IPS-NIHi11 (cell line): ENCODE results near the gene CRACR2B.

Experiments used
- DNase-seq: peaks from one replicate; pipeline ENCODE4 v3.0.0; 2012; ENCODE audit warnings: mixed read lengths, low spot score

The CRACR2B gene

DNA sequence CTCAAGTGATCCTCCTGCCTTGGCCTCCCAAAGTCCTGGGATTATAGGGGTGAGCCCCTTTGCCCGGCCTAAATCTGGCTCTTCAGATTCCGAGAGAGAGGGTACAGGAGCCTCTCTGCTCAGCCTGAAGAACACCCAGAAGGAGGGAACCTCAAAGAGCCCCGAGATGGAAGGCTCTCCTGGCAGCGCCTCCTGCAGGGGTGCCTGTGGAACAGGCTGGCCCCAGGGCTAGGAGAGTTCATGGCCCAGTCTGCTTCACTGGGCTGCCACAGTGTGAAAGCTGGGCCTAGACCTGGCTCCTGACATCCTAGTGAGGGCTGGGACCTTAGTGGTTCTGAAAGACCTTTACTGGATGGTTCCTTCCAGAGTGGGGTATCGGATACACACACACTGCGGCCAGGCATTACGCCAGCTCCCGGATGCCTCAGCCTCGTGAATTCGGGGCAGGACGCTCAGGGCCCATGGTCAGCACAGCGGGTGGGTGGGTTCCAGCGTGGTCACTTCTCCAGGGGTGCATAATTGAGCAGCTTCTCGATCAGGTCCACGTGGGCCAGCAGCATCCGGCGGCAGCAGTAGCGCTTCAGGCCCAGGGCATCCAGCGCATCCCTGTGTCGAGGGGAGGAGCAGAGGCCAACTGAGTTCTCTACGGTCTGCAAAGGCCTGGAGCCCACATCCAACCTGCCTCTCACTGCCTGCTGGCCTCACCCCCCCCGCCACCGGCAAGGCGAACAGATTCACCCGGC is 12.3 kb downstream of the CRACR2B start:
- DNase-seq, result no peak

DNA sequence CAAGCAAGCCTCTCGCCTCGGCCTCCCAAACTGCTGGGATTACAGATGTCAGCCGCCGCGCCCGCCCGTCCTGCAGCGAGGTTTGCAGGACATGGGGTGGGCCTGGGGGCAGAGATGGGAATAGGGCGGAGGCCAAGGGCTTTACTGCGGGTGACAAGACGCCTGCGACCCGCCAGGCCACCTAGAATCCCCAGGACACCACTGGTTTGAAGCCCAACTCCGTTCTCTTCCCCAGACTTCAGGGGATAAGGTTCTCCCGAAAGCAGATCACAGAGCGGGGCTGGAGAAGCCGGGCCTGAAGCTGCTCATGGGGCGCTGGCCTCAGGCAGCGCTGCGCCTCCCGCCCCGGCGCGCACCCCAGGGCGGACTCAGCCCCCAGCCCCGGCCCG is 14.3 kb downstream of the CRACR2B start:
- no peak for DNase-seq

DNA sequence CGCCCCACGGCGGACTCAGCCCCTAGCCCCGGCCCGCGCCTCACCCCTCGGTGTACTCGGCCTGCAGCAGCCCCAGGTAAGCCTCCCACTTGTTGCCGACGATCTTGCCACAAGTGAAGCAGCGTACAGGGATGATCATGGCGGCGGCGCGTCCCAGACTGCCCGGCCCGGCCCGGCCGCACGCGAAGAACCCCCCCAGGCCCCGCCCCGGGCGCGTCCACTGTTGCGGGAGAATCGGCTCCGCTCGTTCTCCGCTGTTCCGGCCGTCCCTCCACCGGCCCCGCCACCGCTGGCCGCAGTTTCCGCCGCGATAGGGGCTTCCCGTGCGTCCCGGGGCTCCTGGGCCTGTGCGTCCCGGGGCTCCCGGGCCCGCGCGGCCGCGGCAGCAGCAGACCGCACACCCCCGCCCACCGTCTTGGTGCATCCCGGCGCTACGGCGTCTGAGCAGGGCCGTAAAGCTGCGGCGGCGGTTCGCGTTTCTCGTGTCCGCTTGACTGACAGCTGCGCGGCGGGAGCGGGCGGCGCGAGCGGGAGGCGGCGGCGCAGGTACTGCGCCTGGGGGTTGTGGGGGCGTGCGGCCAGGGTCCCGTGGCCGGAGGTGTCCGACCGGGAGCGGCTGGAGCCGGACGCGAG is 14.8 kb downstream of the CRACR2B start, which contains the start of the genes POLR2L and TSPAN4:
POLR2L (minus strand) TSS at position 160 of the 633 bp plus-strand sequence; CDS start at position 139, 21 bp downstream.
TSPAN4 (plus strand) TSS at position 483 of the 633 bp plus-strand sequence. CDS start 7,453 bp downstream, outside the sequence.
- peak; percentile 87 for DNase-seq

DNA sequence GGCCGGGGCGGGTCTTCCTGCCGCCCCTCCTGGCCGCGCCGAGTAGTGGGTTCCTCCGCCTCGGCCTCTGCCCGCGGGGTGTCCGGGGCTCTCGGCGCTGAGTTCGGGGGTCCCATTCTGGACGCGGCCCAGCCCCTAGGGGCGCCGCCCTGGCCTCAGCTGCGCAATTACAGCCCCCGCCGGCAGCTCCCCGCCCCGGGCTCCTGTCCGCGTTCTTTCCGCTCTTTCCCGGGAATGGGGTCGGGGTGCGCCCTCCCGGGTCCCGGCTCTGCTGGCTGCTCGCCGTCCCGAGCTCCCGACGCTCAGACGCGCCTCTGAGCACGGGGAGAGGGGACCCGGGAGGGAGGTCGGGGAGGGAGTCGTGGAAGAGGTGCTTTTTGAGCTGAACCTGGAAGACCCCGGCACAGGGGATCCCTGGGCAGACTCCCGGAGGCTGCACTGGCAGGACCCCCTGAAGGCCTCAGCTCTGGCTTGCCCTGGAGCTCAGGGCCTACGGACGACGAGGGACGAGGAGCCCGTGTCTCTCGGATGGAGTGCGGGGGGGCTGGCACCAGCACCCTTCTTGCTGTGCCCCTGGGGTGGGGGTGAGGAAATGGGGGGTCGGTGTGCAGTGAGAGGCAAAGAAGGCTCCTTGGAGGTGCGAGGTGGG is 15.5 kb downstream of the CRACR2B start:
- no peak for DNase-seq

DNA sequence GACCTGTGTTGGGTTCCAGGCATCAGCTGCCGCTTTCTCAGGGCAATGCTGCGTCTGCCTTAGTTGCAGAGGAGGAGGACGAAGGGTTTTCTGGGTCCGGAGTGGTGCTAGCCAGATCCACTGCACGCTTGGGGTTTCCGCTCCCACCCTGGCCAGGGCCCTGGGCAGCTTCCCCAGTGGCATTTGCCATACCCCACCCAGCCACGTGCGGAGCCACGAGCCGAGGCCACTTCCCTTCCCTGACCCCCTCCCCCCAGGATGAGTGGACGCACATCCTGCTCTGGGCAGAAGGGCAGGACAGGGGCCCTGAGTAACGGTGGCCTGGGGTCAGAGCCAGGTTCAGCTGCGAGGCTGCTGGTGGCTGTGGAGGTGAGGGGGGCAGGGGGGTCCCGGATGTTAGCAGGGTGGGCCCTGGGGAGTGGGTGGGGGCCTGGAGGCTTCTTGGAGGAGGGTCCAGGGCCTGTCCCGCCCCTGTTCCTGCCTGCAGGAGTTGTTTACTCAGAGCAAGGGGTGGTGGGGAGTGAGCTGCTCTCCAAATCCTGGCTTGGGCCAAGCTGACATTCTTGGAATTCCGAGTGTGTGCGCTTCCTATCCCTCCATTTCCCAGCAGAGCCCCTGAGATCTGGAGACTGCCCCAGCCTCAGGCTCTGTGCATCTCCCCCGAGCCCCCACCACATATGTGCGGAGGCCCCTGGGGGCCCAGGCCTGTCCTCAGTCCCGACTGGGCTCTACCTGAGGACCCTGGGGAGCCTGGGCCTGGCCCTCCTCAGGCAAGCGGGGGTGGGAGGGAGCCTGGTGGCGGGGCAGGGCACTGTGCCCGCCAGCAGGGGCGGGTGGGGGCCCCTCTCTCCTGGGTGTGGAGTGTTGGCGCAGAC is 16.3 kb downstream of the CRACR2B start:
- peak; percentile 74 for DNase-seq

DNA sequence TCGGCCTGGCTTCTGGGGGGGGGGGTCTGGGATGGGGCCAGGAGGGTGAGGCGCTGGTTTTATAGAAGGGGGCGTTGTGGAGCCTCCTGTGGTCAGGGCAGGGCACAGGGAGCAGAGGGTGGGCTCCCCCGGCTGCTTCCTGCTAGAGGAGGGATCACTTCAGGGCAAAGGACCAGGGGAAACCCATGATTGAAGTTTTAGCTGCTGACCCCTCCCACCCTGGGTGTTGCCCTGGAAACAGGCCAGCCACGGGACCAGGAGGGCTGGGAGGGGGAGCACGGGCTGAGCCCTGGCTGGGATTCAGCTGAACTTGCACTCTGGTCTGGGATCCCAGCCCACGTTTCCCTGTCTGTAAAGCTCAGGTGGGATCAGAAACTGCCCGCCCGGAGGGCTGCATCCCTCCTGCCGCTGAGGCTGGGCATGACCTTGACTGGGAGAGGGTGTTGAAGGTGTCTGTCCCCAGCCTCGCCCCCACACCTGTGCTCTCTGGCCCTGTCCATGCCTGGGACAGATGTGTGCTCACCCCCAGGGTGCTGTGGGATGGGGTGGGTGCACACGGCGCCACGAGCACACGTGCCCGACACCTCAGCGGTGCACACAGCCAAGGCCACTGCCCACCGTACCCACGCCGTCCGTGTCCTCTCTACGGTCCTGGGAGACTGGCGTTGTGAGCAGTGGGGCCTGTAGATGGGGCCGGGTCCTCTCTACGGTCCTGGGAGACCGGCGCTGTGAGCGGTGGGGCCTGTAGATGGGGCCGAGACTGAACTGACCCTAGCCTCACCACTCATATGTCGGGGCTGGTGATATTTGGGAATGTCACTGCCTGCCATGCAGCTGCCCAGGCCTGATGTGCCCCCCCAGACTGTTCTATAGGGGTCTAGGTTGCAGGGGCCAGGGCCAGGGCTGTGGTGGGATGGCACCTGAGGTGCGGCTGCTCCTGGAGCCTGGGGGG is 17.2 kb downstream of the CRACR2B start:
- DNase-seq, result peak; percentile 75

DNA sequence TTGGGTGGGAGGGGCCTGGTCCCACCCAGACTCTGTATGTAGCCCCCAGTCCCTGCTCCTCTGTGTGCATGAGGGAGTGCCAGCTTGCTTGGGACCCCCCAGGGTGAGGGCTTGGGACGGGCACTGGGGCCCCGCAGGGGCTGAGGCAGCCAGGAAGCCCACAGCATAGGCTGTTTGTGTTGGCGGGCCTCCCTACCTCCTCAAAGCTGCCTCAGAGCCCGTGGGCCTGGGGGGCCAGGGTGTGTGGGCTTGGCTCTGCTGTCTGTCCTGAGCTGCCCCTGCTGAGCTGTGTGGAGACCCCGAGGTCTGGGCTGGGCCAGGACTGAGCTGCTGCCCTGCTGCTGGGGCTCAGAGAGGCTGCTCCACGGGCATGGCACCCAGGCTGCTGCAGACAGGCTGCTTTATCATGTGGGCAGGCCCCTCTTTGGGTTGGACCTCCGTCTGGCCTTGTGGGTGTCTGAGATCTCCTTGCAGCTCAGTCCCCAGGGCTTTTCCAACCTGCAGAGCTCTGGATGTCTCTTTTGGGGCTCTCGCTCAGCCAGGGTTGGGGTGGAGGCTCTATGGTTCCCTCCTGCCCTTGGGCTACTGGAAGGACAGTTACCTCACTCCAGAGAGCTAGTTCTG is 18.3 kb downstream of the CRACR2B start:
- no peak for DNase-seq

DNA sequence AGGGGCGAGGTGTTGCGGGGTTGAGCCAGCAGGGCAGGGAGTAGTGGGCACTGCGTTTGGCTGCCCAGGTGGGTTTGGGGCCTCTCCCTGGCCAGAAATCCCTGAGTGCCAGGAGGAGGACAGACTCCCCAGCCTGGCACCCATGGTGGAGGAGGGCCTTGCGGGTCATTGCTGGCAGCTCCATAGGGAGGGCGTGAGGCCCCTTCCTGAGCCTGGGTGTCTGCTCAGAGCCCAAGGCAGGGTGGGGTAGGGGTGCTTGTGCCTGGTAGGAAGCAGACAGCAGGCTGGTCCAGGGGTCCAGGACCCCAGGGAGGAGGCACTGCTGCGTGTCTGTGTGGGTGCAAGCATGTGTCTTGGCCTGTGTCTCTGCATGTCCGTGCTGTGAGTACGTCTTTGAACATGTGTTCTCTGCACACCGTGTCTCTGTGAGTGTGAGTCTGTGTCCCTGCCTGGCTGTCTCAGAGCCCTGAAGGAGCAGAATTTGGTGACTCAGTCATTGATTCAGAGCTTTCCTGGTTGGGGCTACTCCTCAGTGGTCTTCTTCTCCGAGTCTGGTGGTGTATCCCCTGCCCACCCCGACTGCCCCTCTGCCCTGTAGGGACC is 18.9 kb downstream of the CRACR2B start:
- no peak for DNase-seq

DNA sequence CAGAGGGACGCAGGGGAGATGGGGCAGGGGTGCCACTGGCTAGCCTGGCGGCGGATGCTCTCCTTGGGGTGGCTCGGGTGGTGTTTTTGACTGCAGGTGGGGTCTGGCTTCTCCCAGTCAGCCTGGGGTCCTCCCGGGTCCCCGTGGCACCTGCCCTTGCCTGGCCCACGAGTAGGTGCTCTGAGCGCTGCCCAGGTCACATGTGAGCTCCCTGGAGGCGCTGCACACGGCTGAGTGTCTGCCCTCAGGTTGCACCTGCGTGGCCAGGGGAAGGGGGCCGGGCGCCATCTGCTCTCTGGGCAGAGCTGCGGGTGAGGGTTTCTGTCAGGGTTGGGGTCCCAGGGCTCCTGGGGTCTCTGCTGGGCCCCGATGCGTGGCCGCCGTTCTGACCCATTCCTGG is 20.2 kb downstream of the CRACR2B start:
- no peak for DNase-seq

DNA sequence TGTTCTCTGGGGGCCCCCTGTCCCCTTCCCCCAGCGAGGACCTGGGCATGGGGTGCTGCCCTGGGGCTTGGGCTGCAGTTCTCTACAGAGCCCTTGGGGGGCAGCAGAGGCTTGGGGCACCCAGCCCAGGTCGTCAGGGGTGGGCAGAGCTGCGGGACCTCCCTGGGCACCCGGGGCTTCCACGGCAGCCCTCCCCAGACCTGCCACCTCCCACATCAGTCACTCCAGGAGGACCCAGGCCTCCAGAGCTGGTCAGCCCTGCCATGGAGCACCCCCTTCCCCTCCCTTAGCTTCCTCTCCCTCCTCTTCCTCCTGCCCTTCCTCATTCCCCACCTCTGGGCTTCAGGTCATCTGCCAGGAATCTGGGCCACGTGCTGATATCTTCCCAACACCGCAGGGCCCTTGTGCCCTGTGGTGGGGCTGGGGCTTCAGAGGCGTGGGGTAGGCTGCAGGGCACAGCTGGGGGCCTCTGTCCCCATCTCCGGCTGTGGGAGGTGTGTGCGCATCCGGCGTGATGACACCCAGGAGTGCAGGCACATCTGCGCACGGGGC is 20.7 kb downstream of the CRACR2B start:
- peak; percentile 69 for DNase-seq

DNA sequence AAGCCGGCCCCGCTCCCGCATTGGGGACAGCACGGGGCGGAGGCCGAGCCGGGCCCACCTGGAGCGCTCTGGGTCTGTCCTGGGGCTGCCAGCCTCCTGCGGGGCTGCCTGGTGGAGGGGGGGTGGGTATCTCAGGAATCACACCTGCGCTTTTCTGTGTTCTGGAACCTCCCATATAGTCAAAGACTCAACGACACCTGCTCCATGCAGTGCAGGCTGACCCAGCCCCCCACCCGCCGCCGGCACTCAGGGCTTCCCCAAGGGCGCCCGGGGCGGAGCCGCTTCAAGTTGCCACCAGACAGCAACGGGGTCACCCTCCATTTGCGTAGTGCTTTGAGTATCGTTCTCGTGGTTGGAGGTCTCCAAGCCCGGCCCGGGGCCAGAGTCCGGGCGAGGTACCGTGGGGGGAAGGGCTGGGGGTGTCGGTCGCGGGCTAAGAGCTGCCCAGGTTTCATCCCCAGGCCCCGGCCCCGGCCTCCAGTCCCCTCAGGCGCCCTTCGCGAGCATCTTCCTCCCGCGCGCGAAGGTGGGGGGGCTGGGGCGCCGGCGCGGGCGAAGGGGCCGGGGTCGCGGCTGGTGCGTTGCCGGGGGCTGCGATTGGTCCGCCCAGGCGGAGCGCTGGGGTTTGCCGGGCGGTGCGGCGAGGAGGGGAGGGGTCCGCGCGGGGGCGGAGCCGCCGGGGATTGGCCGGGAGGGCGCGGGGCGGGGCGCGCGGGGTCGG is 21.5 kb downstream of the CRACR2B start:
- peak; percentile 94 for DNase-seq

DNA sequence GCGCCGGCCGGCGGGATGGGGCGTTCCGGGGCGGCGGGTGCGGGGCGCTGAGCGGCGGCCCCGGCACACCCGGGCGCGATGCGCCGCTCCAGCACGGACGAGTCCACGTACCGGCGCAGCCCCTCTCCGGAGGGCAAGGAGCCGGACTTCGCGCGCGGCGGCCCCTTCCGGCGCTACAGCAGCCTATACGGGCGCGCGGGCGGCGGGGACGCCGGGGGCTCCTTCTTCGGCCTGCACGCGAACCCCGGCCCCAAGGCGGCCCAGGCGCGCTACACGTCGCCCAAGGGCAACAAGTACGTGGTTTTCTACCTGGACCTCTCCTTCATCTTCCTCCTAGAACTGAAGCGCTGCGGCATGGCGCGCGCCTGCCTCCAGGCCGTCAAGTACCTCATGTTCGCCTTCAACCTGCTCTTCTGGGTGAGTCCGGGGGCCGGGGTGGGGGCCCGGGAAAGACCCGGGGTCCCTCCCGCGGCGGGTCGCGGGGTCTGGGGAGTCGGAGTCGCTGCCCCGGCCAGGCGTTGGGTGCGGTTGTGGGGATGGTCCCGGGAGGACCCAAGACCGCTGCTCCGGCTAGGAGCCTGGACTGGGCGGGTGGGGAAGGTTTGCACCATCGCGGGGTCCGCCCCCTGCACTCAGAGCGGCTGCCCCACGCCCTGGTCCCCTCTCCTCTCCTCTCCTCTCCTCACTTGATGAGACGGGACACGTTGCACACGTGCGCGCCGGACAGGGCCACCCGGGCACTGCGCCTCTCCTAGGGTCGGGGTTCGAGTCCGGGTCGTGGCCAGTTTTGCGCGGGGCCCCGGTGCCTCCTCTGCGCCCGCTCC is 22.4 kb downstream of the CRACR2B start:
- DNase-seq, result peak; percentile 29

DNA sequence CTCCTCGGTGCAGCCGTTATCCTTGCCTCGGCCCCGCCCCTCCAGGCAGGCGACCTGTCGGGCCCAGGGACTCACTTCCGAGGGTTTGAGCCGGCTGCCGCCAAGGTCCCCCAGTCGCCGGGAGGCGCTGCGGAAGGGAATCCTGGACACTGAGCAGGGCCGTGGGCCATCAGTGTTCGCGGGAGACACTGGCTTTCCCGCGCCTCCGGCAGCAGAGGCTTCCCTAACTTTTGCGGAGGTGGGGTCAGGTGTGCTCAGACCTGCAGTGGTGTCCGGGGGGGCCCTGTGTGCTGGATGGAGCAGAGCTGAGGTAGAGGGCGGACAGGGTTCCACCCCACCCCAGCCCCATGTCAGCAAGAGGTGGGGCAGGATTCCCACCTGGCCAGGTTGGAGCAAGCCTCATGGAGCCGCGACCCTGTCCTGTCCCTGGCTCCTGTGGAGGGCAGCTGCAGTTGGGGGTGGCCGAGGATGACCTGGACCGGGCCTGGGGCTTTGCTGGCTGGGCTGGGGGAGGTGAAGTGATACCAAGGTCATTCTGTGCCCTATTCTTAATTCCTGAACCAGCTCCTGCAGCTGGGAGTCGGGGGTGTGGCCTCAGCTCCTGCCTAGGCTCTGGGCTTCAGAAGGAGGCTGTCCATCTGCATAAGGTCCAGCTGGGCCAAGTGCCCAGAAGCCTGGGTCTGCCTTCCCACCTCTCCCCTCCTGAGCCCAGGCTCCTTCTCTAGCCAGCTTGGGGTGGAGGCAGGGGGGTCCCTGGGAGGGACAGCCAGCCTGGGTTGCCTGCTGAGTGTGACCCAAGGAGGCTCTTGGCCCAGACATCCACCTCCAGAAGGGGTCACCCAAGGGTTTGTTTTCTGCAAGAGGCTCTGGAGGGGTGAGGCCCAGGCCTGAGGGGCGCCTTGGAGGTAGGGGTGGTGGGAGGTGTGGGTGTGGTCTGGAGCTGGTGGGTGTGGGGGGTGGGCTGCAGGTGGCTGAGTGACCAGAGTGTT is 23.4 kb downstream of the CRACR2B start:
- peak; percentile 74 for DNase-seq

DNA sequence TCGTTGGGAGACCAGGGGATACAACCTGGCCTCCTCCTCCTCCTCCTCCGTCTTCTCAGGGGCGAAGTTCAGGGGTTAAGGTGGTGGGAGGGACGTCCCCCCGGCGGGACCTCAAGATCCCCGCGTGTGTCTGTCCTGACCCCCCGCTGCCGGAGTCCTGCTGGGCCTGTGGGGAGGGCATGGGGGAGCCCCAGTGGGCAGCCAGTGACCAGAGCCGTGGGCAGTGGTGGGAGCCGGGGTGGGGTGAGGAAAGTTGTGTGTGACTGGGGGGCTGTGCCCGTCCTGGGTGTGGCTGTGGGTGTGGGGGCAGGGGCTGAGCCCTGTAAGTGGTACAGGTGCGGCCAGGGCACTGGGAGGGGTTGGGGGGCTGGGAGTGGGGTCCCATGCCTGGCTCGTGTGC is 25.0 kb downstream of the CRACR2B start:
- no peak for DNase-seq

DNA sequence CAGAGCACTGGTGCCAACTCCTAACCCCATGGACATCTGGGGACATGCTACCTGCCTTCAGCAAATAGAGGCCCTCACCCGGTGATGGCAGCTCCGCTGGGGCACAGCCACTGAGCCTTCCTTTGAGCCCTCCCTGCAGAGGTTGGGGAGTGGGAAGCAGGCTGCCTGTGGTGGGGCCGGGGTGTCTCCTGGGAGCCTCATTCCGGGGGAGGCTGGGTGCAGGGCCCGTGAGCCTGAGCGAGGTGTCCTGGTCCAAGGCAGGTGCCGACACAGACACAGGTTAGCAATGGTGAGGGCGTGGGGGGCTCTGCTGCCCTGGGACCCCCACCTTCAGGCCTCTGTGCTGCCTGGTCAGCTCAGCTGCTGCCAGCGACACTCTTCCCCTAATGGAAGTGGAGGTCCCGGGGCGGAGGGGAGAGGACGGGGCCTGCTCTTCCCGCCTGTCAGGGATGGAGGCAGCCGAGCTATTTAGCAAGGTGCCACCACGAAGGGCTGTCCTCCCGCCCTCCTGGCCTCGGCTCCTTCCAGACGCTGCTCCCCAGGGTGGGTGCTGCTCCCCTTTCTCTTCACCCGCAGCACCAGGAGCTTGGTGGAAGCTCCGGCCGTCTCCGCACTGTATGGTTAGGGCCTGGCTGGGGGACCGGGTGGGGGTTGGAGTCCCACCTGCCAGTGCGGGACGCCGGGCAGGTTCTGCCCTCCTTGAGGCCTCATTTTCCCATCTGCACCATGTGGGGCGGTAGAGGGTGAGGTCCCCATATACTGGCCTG is 26.1 kb downstream of the CRACR2B start:
- no peak for DNase-seq
